GM19238 (cell line): ENCODE measurements around the gene KIF18B.
A peak's percentile ranks its signal among the peaks of the same experiment; 100 is the strongest.

Source experiments
- DNase-seq: peaks from one replicate; pipeline ENCODE4 v3.0.0; 2011; ENCODE audit warnings: low spot score; ENCODE audit not compliant: insufficient read length

The KIF18B gene

DNA sequence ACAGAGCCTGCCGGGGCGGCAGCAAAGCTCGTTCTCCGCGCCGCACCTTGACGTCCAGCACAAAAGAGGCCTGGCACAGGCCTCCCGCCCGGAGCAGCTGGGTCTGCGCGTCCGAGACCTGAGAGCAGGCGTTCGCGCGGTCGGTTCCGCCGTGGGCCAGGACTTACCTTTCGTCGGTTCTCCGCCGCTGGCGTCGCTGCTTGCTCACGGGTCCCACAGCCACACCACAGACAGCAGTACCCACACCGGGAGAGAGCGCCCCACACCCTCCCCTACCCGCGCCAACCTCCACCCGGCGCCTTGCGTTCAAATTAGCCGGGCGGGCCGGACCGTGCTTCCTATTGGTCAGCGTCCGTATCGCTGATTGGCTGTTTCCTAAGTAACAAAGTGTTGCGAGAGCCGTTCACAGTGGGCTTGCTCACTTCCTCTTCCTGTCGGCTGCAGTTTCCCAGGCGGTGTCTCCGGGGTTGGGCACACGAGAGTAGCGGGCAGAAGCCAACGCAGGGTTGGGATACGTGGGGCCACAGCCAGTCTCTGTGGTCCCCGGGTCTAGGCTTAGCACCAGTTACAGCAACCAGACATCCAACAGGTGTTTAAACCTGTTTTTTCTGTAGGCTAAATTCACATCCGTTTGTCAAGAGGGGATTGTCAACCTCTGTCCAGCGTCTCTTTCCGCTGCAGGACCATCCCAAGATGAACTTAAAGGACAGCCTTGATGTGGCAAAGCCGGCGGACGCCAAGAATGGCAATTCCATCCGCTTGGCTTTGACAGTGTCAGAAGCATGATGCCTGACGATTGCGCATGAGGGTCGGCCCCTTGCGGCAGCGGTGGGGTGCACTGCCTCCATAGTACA lies at the start of gene KIF18B:
Gene KIF18B, minus strand, starts transcription at position 313 of the 854 bp plus-strand sequence. CDS start 11,429 bp downstream, outside the sequence.
- DNase-seq: peak; percentile 95

DNA sequence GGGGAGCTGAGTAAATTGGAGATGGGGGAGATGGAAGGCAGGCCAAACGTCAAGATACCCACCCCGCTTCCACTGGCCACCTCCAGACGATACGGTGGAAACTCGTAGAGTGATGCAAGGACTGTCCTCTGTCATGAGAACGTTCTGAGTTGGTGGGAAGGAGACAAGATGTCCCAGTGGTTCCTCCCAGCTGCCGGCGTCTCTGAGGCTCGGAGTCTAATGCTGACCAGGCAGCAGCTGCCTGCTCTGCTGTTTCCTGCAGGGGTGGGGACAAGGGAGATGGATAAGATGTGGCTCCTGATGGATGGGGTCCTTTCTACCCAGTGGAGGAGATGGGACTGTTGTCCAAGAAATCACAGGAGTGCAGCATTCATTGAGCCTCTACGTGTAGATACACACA lies 48.7 kb upstream of the KIF18B start:
- DNase-seq: no peak

DNA sequence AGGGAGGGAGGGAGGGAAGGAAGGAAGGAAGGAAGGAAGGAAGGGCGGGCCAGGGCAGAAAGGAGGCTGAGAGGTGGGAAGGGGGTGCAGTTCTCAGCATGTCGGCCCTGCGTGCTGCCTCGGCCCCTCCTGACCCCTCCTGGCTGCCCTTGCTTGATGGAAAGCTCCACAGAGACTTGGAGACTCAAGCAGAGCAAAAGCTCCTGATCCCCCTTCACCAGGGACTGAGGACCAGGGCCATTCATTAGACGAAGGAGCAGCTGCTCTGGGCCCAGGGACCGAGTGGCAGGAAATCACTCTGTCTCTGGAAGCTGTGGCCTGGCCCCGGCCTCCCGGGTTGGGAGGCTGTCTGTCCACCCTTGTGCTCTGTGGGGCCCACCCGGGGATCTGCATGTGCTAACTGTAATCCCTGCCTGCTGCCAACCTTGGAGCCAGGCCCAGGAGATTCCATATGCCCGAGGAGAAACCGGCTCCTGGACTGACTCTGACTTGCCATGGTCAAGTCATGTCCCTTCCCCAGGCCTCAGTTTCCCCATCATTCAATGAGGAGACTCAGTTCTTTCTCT lies 47.9 kb upstream of the KIF18B start:
- no peak for DNase-seq

DNA sequence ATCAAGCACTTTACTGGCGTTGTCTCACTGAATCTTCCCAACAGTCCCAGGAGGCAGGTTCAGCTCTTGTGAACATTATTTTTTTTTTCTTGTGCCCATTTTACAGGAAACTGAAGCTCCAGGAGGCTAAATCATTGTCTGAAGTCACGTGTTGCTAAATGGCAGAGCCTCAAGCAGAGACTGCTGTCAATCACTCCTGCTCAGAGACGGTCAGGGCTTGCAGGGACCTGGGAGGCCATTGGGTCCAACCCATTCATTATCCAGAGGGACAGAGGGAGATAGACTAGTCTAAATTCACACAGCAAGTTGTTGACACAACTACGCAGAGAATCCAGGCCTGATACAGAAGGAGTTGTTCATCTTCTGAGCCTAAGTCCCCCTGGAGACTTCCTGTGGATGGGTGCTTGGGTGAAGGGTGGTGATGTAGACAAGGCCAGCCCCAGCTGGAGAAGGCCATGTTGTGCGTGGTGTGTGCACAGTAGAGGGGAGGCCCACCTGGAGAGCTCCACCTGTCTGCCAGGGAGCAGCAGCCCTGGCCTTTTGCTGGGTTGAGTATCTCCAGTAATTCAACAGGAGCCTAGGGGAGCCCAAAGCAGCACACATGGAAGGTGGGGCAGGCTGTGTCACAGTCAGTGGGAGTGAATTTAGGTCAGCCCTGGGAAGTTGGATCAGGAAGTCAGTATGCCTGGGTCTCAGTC lies 44.8 kb upstream of the KIF18B start:
- no peak for DNase-seq

DNA sequence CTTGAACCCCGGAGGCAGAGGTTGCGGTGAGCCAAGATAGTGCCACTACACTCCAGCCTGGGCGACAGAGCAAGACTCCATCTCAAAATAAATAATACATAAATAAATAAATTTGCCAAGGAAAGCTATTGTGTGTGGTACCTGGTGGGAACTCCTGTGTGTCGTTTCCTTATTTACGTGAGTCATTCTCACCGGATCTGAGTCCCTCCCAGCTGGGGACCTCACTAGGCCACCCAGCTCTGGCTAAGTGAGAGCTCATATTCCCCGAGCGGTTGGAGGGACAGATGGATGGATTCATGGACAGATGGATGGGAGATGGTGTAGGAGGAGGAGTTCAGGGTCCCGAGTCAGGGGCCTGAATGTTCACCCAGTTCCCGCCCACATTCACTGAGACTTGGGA lies 43.4 kb upstream of the KIF18B start:
- DNase-seq: no peak

DNA sequence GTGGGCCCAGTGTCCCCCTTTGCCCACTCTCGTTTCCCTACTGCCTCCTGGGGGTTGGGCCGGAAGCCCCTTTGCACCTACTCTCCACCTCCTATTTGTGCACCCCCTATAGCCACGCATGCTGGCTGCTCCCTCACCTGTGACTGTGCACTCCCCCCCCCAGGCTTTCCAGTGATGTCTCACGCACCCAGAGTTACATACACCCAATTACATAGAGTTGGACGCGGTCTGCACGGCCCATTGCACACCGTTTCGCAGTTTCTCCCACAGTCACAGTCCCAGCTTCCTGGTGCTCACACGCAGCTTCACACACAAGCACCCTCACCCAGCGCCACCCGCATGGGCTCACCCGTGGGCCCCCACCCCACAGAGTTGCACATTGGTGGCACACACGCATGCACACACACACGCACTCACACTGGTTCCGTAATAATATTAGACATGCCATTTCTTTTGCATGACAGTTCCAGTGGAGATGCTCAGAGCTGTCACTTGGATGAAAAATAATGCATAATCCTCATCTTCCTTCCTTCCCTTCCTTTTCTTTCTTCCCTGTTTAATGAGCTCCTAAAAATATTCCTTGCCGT lies 42.1 kb upstream of the KIF18B start:
- DNase-seq: no peak

DNA sequence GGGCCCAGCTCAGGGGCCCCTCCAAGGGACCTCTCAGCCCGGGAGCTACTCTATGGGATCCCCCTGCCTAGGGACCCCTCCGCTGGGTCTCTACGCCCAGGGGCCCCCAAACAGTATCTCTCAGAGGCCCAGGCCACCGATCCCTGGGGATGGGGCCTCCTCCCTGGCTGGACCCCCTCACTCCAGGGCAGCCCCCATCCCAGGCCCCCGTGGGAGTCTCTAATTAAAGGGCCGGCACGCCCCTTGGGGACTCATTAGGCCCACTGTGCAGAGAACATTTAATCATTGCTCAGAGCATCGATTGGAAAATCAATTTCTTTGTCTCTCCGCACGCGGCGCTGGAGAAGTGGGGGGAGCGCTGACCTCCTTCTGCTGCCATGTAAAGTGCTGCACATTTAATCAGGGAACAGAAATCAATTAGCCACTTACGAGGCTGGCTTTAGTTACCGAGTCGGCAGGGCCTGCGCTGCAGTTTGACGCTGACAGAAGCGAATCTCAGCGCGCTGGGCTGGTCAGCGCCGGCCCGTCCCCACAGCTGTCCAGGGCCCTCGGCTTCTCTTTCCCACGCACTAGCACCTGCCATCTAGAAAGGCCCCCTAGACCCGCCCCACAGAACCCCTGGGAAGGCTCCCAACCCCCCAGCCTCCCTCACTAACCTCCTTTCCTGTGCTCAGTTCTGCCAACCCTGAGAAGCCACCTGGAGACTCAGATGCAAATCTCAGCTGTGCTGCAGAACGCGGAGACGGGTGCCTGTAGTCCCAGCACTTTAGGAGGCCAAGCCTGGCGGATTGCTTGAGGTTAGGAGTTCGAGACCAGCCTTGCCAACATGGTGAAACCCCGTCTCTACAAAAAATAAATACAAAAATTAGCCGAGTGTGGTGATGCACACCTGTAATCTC lies 40.7 kb upstream of the KIF18B start:
- no peak for DNase-seq

DNA sequence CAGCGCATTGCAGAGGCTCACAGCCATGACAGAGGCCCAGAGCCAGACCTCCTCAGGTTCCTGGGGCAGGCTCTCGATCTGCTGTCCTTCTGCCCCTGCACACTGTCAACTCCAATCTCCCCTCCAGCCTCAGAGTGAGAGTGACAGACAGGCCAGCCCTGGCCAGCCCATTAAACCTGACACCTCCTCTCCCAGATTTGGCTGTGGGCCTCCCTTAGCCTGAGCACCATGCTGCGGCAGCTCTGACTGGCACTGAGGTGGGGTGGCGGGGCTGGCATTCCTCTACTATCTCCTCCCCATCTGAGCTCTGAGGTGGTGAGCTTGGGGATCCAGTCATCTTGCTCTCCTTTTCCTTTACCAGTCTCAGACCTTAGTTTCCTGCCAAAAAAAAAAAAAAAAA lies 36.0 kb upstream of the KIF18B start:
- DNase-seq: no peak

DNA sequence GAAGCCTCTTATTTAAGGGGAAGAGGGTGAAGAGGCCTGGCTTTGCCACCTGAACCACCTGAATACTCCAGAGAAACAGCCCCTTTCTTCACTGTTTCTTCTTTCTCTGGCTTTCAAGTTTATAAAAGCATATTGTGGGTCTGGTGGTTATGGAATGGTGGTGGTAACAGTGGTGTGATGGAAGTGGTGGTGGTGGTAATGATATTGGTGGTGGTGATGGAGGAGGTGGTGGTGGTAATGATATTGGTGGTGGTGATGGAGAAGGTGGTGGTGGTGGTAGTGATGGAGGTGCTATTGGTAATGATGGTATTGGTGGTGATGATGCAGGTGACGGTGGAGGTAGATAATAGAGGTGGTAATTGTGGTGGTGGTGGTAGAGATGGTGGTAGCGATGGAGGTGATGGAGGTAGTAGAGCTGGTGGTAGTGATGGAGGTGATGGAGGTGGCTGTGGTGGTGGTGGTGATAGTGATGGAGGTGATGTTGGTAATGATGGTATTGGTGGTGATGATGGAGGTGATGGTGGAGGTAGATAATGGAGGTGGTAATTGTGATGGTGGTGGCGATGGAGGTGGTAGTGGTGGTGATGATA lies 34.6 kb upstream of the KIF18B start:
- DNase-seq: no peak

DNA sequence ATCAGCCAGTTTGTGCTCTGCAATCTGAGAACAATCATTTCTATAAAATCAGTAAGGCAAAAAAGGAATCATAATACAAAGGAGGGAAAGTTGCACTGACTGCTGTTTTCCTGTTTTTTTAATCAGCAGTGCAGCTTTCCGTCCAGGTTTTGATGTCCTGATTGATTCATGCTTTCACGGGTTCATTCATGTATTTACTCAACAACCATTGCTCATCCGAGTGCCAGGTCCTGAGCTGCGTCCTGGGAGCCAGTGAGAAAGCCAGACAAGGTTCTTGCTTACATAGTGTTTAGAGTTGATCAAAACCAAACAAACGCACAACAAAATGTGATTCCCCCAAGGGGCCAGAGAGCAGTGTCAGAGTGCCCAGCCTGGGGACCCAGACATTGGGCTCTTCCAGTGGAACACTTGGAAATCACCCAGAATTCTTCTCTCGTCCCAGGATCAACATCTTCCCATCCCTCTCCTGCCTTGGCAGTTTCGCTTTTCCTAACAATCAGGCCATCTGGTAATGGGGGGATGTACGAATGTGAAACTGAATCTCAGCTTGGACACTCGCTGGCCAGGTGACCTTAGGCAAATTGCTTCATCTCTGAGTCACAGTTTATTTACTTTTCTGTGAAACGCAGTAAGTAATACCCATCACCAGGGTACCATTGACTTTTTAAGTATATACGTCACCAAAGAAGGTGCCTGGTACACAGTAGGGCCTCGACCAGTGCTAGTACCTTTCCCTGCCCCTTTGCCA lies 33.8 kb upstream of the KIF18B start:
- DNase-seq: no peak

DNA sequence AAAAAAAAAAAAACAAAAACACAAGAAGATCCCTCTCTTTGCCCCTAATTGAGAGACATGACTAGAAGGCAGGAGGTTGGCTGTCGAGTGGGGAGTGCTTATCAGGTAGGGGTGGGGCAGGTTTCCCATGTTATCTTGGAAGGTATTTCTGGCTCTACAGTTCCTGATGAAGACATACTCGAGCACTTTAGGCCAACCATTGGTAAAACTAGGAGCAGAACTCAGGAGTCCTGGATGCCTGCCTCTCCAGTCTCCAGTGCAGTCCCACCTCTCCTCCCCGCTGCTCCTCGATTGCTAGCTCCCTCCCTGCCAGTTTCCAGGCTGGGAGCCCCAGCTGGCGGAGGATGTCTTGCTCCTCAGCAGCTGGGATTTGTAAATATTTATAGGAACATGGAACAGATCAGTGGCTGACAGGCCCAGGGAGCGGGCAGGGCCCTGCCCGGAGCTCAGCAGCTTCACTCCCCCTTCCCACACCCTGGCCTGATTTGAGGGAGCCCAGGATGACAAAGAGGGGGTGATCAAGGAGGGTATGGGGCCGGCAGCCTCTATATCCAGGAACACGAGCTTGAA lies 31.9 kb upstream of the KIF18B start:
- no peak for DNase-seq

DNA sequence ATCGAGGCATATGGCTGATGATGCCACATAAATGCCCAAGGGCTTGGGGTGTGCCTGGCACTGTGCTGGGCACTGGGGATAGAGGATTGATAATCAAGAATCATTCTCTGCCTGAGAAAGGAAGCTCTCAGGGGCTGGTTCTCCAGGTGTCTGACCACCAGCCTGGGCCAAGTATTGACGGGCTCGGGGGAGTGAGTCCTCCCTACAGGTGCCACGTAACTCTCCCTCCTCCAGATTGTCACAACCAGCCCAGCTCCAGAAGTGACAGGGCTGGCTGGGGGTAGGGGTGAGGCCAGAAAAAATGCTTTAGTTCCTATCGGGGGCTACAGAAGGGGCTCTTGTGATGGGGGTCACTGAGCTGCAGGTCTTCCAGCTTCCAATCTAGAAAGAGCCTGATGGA lies 31.2 kb upstream of the KIF18B start:
- no peak for DNase-seq

DNA sequence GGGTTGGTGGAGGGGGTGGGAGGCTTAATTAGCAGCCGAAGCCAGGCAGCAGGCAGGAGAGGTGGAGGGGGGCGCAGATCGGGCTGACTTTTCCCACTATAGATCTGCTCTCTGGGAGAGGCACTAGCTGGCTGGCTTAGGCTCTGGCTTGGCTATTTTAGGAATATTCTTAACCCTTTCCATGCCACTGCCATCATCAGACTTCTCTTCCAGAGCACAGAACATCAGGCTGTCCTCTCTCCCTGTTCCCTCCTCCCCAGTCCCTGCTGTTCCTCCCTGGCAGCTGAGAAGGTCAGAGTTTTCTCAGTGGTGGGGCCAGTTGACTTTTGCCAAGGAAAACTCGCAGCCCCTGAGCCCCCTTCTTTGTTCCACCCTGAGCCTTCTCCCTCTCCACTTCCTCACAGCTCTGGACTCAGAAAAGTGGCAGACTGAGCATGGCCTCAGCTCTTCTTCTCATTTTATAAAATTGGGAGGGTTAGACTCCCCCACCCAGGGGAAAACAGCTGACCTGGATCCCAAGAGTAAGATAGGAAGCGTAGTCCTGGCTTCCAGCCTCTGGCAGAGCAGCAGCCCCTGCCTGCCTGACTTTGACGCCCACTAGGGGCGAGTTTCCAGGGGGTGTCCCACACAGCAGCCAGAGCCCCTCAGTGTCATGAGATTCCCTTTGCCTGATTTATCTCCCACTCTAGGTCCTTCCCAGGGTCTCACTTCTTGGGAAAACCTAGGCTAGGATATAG lies 30.4 kb upstream of the KIF18B start:
- no peak for DNase-seq

DNA sequence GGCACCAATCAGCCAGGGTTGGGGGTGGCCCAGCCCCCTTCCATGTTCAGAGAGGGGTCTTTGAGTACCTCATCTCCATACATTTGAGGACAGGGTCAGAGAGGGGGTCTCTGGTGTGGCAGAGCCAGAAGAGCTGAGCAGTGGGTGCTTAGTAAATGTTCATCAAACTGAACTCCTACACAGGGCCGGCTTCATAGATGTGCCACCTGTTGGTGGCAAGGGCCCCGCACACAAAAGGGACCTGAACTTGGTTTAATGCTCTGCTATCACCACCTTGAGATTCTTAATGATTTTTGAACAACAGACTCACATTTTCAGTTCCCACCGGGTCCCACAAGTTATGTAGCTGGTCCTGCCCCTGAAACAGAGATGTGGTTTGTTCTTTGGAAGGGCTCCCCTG lies 29.5 kb upstream of the KIF18B start:
- DNase-seq: no peak

DNA sequence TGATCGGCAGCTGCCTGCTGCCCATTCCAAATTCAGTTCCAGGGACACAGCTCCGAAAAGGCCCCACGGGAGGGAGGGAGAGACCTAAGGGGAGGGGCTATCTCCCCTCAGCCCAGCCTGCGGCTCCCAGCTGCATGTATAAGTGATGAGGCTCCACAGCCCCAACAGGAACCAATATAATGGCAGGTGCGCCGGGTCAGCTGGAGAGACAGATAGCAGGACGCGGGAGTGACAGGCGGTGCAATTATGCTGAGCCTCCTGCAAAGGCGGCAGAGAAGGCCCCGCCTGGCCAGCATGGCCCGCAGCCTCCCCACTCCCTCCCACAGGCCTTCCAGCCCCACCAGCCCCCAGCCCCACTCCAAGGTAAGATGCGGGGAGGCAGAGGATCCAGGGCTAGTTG lies 28.6 kb upstream of the KIF18B start:
- no peak for DNase-seq

DNA sequence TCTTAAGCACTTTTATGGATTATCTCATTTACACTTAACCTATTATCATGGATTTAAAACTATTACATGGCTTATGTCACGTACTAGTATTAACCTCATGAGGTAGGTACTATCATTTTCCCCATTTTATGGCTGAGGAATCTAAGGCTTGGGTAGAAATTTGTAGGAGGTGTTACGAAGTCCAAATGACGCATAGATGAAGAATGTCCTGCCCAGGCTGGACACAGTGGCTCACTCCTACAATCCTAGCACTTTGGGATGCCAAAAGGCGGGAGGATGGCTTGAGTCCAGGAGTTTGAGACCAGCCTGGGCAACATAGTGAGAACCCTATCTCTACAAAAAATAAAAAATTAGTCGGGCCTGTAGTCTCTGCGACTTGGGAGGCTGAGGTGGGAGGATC lies 25.4 kb upstream of the KIF18B start:
- DNase-seq: no peak

DNA sequence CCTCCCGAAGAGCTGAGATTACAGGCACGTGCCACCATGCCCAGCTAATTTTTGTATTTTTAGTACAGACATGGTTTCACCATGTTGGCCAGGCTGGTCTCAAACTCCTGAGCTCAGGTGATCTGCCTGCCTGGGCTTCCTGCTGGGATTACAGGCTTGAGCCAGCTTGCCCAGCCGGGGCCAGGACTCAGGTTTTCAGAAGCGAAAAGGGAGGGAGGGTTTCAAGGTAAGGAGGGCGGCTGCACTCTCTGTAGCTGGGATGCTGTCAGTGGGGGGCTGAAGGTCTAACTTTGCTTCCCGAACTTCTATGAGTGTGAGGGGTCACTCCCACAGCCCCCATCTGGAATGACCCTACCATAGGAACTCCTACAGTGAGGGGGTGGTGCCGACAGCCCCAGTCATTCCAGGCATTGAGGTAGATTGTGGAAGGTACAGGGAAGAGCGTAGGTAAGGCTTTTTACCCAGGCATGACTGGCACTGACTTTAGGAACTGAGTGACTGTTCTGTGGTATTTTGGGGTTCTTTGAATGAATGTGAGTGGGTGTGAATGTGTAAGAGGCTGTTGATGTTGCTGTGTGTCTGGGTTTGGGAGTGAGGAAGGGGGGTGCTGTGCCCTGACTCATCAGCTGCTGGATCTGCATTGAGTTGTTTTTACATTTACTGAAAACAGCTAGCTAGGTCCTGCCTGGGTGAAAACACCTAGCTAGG lies 24.4 kb upstream of the KIF18B start:
- DNase-seq: no peak

DNA sequence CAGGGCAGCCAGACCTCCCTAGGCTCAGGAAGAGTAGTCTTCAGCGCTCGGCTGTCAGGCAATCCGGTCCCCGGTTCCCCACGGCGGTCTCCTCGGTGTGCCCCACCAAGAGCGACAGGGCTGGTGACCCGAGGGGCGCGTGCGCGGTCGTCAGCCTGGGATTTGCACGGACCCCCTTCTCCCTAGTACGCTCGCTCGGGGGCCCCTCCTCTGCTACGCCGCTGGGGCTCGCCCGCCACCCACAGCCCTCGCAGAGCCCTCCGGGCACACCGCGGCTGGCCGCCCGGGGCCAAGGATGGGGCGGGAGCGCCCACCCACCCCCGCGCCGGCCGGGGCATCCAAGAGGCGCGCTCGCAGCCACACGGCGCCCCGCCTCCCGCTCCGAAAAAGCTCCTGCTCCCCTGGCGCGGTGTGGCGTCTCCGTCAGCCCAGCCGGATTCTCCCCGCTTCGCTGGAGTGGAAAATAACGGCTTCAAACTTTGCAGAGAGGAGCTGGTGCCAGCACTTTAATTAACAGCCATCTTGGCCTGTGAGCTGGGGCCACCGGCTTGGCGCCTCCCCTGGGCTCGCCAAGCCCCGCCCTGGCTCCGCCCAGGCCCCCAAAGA lies 22.7 kb upstream of the KIF18B start:
- no peak for DNase-seq
